Gastroesophageal sphincter (tissue), 3 donors: ENCODE results near the gene AP5M1.
"Not testable (repeated sequence)": the region's sequence is repeated elsewhere in the genome, so short reads cannot be mapped to it uniquely, and the experiment has no call there.

Experiments used
- POLR2A ChIP-seq, 2 donors: fragments of 450-650 bp; IDR thresholded peaks; one replicate each; pipeline ENCODE4 v1.6.1; 2017; ENCODE audit warnings: antibody characterized with exemption in 2 of 2, mild to moderate bottlenecking in 2 of 2, moderate library complexity in 1 of 2
- TF ChIP-seq, protein P1 (sequence below), 4 experiments: fragments of 200-600 bp in 2 of 4; fragments of 450-650 bp in 2 of 4; sonication (generic) in 1 of 4; IDR thresholded peaks; one replicate each; pipeline ENCODE4 v1.5.1; 2017 to 2019; ENCODE audit warnings: antibody characterized with exemption in 4 of 4, mild to moderate bottlenecking in 2 of 4, moderate library complexity in 2 of 4

DNA sequence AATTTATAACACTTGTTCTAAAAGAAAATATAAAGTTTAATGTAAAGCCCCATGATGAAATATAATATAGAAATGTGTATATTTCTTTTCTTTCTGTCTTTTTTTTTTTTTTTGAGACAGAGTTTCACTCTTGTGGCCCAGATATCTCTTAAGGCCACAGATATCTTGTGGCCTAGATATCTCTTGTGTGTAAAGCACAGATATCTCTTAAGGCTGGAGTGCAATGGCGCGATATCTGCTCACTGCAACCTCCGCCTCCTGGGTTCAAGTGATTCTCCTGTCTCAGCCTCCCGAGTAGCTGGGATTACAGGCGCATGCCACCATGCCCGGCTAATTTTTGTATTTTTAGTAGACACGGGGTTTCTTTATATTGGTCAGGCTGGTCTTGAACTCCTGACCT is 28.7 kb upstream of the AP5M1 start:
- TF ChIP-seq, protein P1, sequence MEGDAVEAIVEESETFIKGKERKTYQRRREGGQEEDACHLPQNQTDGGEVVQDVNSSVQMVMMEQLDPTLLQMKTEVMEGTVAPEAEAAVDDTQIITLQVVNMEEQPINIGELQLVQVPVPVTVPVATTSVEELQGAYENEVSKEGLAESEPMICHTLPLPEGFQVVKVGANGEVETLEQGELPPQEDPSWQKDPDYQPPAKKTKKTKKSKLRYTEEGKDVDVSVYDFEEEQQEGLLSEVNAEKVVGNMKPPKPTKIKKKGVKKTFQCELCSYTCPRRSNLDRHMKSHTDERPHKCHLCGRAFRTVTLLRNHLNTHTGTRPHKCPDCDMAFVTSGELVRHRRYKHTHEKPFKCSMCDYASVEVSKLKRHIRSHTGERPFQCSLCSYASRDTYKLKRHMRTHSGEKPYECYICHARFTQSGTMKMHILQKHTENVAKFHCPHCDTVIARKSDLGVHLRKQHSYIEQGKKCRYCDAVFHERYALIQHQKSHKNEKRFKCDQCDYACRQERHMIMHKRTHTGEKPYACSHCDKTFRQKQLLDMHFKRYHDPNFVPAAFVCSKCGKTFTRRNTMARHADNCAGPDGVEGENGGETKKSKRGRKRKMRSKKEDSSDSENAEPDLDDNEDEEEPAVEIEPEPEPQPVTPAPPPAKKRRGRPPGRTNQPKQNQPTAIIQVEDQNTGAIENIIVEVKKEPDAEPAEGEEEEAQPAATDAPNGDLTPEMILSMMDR (IDR thresholded peaks at IDR 0.05), result not testable (repeated sequence)
- not testable (repeated sequence) for TF ChIP-seq POLR2A (IDR thresholded peaks at IDR 0.05)
